NCI-H1694 (cell line): ENCODE results near the gene TMCO6.
A peak's percentile ranks its signal among the peaks of the same experiment; 100 is the strongest.
"Not testable (repeated sequence)": the region's sequence is repeated elsewhere in the genome, so short reads cannot be mapped to it uniquely, and the experiment has no call there.

Experiments used
- DNase-seq: peaks from one replicate; lab custom pipeline; 2025; lab: John Stamatoyannopoulos, UW

TMCO6 gene

DNA sequence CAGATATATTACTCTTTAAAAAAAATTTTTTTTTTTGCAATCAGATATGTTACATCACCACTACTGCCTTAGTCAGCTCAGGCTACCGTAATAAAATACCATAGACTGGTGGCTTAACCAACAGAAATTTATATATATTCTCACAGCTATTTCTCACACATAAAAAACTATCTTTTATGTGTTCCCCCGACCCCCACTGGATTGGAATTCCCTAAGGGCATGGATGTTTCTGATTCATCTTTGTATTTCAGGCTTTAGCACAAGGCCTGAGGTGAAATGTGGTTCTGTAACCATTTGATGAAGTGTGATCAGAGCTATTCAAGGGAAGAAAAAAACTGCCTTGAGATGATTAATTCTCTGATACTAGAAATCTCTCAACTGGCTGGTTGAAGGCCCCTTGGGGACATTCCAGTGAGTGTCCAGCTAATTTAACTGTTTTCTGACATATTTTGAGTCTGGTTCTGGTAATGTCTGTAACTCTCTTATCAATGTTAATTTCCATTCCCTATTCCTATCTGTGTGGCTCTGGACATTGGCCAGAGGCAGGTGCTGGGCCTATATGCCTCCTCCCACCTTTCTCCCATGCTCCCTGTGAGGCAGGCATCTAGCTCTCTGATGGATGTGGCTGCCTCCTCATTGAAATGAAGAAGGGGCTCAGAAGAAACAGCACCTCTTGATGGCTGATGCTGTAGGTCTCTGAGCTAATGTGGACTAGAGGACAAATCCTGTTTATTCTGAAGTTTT is 8.8 kb upstream of the TMCO6 start:
- no peak for DNase-seq

DNA sequence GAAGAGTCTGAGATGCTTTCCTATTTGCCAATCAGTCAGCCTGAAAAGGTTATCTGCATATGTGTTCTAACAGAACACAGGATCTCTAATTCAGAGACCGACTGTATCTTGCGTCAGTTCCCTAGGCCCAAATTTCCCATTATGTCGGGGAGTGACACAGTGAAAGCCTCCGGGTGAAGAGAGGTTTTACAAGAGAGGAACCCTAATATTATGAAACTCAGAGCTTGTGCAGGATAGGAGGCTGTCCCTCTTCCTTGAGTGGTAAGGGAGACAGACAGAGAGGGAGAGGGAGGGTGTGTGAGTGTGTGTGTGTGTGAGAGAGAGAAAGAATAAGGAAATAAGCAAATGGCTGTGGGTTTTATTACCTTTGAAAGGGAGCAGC is 8.2 kb upstream of the TMCO6 start:
- DNase-seq: no peak

DNA sequence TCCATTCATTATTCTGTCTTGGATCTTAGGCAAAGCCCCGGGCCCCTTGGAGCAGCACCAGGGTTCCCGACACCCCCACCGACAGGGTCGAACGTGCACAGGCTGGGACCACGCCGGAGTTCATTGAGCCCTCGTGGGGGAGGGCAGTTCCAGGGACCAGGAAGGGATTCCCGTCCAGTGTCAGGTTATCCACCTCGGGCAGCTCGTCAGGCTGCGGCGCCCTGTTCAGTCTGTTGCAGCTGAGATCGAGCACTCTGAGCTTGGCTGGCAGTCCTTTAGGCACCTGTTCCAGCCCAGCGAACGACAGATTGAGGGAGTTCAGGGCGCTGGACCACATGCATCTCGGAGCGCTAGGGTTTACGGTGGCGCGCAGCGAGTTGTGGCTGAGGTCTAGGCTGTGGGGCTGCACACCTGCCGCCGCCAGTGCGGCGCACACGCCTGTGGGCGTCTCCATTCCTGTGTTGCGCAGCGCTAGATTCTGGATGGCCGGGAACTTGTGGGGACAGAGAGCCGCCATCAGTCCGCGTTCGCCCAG is 7.4 kb upstream of the TMCO6 start:
- DNase-seq: no peak

DNA sequence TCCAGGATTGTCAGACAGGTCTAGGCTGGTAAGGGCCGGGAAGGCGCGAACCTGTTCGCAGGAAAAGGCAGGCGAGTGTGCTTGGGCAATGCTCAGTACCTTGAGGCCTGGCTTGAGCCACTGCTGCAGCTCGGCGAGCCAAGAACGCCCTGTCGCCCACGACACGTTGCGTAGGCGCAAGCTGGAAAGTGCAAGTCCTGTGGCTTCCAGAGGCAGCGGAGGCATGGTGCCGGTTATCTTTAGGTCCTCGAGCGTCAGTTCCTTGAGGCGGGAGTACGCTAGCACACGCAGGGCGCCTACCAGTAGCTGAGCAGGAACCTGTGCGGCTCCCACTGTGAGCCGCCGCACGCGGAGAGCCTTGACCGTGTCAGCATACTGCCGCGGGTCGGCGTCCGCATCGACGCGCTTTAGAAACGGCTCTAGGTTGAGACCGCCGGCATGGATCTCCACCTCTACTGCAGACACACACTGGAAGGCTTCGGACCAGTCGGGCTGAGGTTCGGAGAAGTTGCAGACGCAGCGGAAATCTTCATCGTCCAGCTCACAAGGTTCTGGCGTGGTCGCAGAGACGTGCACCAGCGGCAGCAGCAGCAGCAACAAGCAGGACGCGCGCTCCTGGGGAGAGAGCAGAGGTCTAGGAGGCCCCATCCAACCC is 6.8 kb upstream of the TMCO6 start:
- DNase-seq: no peak

DNA sequence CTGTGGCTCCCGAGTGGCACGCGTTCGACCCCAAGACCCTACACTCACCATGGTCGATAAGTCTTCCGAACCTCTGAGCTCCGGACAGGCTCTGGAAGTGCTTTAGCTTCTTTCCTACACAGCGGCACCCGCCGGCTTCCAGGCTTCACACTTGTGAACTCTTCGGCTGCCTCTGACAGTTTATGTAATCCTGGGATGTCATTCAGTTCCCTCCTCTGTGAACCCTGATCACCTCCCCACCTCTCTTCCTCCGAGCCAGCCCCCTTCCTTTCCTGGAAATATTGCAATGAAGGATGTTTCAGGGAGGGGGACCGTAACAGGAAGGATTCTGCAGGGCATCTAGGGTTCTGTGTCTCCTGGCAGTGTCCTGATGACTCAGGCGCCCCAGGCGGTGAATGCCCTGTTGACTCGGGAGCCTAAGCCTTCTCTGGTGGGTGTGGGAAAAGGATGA is 6.2 kb upstream of the TMCO6 start, which contains the start of gene CD14:
TSS of gene CD14 (minus strand) at position 155 of the 451 bp plus-strand sequence. CDS start at position 51, 104 bp downstream.
- no peak for DNase-seq

DNA sequence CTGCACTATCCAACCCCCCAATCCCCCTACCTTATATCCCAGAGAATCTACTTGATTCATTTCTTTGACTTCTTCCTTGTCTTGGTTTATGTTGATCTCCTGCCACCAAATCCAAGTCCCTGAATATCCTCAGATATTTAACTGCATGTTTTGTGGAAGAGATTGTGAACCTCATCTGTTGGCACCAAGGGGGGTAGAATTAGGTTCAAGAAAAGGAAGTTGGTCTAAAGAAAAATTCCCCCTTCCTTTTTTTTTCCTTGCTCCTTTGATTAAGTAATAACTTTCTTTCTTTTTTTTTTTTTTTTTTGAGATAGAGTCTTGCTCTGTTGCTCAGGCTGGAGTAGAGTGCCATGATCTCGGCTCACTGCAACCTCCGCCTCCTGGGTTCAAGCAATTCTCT is 5.8 kb upstream of the TMCO6 start:
- DNase-seq: no peak

DNA sequence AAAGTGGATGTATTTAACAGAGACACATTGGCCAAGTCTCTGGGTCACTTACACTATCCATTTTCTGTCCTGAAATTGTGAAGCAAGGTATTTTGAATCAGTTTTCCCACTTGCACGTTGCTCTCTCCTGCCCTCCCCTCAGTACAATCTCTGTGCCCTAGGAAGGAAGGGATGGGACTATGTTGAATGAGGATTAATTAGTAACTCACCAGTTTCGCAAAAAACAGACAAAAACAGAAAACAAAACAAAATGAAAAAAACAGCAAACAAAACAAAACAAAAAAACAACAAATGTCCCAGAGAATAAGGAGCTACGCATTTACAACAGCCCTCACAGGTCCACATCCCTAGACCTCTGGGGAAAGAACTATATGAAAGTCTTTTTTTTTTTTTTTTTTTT is 5.1 kb upstream of the TMCO6 start:
- no peak for DNase-seq

DNA sequence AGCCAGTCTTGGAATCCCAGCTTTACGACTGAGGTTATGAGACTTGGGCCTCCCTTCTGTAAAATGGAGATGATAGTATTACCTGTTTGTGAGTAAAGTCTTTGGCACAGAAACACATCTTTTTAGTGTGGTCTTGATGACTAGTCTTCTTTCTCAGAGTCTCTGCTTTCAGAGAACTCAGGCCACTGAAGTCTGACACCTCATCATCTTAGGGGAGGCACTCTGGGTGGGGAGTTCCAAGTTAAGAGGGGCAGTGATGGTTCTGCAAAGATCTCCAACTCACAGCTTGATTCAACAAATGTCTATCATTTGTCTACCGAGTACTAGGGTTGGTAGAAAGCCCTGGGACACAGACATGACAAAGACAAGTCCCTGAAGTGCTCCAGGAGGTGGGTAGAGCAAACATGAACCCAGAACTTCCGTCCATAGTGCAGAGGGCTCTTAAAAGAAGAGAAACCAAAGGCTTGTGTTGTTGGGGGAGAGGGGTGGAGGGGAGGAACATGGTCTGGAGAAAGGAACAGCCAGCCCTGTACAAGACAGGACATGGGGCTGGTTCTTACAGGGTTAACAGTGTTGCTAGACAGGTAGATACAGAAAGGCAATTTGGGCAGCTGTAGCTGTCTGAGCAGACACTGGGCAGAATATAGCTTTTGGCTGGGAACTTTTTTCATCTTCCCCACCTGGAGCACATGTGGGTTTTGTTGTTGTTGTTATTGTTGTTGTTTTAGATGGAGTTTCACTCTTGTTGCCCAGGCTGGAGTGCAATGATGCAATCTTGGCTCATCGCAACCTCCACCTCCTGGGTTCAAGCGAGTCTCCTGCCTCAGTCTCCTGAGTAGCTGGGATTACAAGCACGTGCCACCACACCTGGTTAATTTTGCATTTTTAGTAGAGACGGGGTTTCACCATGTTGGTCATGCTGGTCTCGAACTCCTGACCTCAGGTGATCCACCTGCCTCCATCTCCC is 3.7 kb upstream of the TMCO6 start:
- DNase-seq: no peak

DNA sequence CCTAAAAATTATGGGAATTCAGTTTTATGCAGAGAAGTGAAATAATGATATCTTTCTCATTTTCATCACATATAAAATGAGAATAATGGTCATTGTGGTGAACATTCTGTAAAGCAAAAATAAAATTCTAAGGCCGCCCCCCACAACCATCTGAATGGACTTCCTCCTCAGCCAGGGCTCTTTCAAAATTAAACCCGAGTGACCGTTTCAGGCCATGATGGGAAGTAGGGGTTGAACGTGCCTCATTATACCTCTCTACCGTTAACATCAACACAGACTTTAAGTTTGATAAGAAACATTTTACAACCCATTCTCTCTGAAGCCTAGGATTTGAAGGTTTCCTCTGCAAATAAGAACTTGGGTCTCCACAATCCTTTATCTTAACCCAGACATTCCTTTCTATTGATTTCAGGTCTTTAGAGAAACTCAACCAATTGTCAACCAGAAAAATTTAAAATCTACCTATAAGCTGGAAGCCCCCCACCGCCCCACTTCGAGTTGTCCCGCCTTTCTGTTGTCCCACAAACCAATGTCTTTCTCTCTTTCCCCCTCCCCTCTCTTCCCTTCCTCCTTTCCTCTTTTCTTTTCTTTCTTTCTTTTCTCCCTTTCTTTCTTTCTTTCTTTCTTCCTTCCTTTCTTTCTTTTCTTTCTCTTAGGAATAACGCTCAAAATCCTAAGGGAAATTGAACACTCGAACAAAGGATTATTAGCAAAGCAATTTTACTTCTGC is 1.7 kb upstream of the TMCO6 start:
- DNase-seq: no peak

DNA sequence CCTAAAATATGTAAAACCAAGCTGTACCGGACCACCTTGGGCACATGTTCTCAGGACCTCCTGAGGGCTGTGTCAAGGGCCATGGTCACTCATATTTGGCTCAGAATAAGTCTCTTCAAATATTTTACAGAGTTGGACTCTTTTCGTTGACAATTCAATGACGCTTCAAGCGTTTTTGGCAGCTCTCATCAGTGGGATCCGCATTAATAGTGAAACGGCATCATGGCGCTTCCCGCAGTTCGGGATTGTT is 428 bp upstream of the TMCO6 start:
- not testable (repeated sequence) for DNase-seq

DNA sequence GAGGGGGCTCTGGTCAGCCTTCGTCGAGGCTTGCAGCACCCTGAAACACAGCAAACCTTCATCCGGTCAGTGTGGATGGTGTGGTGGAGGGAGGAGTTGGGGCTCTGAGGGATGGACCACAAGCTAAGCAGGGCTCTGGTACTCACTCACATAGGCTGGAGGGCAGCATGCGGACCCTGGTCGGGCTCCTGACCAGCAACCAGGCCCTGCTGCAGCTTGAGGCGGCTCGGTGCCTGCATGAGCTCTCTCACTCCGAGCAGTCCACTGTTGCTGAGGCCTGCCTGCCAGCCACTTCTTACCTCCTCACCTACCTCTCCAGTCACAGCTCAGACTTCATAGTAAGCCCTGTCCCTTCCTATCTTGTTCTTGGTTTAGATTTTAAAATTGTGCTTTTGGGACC is 2.5 kb downstream of the TMCO6 start:
- no peak for DNase-seq

DNA sequence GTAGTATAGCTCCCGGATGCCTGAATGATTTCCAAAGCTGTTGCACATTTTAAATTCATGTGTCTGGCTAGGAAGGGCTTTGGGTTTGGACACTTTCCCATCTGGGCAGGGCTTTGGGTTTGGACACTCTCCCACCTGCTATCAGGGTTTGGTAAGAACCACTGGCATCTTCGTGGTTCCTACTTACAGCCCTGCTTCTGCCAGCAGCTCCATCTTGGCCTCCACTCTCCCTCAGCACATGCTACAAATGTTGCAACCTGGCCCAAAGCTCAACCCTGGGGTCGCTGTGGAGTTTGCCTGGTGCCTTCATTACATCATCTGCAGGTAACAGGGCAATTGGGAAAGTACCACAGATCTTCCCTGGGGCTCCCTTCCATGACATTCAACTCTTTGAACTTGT is 3.5 kb downstream of the TMCO6 start:
- DNase-seq: no peak

DNA sequence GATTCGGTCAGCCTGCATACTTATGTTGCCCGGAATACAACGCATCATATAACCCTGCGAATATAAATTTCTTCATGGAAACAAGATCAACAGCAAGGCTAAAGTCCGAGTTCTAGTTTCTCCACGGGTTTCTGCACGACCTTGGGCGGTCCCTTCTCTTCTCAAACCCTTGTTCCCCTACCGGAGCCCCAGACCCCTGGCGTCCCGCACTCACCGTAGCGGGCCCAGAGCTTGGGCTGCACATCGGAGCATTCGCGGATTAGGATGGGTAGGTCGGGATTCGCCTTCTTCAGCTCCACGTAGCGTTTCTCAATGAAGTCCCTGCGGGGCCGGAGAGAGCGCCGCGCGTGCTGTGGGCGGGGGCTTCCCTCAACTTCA is 7.8 kb downstream of the TMCO6 start:
- no peak for DNase-seq

DNA sequence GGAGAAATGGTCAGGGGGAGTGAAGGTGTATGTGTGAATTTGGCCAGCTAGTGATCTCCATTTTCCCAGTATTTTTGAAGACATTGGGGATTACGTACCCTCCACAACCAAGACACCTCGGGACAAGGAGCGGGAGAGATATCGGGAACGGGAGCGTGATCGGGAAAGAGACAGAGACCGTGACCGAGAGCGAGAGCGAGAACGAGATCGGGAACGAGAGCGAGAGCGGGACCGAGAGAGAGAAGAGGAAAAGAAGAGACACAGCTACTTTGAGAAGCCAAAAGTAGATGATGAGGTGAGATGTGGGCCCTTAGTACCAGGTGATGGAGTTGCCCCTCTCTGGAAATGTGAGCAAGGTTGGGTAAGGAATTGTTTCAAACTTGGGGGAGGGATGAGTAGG is 19.6 kb downstream of the TMCO6 start:
- DNase-seq: no peak

DNA sequence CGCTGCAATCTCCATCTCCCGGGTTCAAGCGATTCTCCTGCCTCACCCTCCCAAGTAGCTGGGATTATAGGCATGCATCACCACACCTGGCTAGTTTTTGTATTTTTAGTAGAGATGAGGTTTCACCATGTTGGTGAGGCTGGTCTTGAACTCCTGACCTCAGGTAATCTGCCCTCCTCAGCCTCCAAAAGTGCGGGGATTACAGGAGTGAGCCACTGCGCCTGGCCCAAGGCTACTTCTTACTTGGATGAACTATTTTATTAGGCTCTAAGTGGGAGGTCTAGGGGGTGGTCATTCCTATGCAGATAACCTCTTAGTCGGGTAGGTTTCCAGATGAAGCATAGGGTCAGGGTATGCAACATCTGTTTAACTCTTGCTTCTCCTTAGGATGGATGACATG is 21.1 kb downstream of the TMCO6 start:
- DNase-seq: not testable (repeated sequence)

DNA sequence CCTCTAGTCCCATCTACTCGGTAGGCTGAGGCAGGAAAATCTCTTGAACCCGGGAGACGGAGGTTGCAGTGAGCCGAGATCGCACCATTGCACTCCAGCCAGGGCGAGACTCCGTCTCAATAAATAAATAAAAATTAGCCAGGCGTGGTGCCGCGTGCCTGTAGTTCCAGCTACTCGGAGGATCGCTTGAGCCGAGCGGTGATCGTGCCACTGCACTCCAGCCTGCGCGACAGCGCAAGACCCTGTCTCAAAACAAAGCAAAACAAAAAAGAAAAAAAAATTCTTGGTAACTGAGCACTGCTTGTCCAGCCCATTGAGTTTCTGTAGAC is 24.7 kb downstream of the TMCO6 start:
- DNase-seq: no peak

DNA sequence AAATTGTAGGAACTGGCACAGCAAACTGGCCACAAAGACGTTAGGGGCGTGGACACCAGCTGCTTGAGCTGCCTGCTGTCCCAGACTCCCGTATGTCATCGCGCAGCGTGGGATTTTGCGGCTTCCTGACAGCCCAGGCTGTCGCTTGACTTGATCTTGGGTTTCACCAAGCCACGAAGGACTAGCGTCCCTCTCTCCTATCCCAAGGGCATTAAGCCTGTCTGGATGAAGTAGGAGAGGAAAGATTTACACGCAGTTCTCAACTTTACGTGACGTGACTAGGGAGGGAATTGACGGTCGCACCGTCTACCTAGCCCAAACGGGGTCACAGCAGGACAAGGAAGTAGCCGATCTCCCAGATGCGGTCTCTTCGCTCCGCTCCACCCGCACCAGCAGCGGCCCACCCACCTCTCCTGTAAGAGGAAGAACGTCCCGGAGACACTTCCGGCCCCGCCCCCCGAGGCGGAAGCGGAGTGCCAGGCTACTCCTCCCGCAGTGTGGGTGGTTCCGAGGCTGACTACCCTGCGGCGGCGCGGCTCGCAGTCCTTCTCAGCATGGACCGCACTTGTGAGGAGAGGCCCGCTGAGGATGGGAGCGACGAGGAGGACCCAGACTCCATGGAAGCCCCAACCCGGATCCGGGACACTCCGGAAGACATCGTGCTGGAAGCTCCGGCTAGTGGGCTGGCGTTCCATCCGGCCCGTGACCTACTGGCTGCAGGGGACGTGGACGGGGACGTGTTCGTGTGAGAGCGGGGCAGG is 25.3 kb downstream of the TMCO6 start, which contains the start of gene WDR55:
TSS of gene WDR55 (plus strand) at position 546 of the 761 bp plus-strand sequence. CDS start at position 555, 9 bp downstream.
- peak; percentile 71 for DNase-seq

DNA sequence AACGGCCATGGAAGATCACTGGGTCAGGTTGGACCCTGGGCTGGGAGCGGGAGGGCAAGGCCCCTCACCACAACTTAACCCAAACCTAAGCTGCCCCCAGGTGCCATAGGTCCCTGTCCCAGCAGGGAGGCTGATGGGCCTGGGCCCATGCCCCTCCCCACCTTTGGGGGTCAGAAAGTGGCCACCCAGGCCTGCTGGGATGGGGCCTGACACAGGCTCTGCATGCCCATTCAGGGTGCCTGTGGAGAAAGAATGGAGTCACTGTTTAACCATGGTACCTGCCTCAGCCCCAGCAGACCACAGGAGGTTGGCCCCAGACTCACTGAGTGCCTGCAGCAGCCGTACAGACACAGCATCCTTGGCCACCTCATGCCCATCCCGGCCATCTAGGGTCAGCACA is 31.8 kb downstream of the TMCO6 start:
- not testable (repeated sequence) for DNase-seq

DNA sequence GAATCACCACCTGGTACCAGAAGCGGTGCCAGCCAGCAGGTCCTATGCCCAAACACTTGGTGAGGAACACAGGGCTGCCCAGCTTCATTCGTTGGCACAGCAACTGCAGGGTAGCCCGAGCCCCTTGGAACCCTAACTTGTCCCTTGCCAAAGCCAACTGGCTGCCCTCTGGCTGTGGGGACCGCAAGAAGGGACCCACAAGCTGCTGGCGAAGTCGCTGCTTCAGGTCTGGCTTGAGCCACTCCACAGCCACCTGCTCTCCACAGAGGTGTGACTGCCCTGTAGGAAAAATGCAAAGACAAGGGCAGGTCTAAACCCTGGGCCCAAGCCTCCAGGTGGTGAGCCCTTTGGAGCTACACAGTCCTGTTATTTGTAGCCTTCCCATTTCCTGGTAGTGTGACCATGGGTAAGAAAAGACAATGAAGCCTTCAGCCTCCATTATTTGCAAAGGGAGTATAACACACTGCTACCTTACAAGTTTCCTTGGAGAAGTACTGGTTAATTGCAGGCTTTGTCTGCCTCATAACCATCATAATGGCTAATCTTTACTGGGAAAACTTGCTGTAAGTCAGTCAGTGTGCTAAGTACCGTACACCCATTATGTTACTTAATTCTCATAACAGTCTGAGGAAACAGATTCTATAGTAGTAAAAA is 32.3 kb downstream of the TMCO6 start:
- DNase-seq: no peak

DNA sequence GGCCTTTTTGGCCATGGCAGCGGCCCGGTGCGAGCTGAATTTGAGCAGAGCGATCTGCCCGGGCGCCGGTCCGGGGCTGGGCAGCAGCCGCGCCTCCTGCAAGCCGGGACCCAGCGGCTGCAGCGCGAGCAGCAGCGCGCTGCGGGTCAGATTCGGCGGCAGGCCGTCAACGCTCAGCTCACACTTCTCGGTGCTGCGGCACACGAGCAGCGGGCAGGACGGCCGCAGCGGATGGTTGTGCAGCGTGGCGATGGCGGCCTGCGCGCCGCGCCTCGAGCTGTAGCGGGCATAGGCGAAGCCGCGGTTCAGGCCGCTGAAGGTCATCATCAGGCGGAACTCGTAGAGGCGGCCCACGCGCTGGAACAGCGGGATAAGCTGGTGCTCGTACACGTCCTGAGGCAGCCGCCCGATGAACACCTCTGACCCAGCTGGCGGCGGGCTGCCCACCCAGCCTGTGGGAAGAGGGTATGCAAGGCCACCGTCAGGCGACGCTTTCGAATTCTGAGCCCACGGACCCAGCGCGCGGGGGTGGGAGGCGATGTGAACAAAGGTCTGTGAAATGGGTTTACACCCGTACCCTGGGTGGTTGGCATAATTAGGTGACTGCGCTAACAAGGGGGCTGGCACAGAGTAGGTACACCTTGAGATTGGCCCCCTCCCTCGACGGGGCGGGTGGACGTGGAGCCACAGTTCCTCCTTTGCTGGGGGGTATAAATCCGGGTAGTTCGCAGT is 33.4 kb downstream of the TMCO6 start:
- DNase-seq: no peak
